Activated CD4-positive, CD25-positive, alpha-beta regulatory T cell treated with anti-CD3 and anti-CD28 coated beads, Interleukin-2, amount 50 U/mL, for 24 hours (primary cell): Measurements from ENCODE around the gene TKFC.
A peak's percentile ranks its signal among the peaks of the same experiment; 100 is the strongest.
"Not testable (repeated sequence)": the region's sequence is repeated elsewhere in the genome, so short reads cannot be mapped to it uniquely, and the experiment has no call there.

Source experiments
- ATAC-seq, 2 donors: fragments of 150-1000 bp; cut with Tn5 transposase; one replicate each; pipeline ENCODE4 v1.10.0; 2021; ENCODE audit warnings: mild to moderate bottlenecking in 1 of 2, moderate library complexity in 1 of 2

Gene TKFC

GRCh38 chr11:61369372-61370348 is 36.6 kb downstream of the TKFC start:
- ATAC-seq, result no peak

GRCh38 chr11:61370349-61371005 is 37.4 kb downstream of the TKFC start:
- ATAC-seq, result no peak

GRCh38 chr11:61372659-61373420 is 39.8 kb downstream of the TKFC start:
- ATAC-seq, result no peak

- no peak for ATAC-seq
These were observed 42.7 kb downstream of the TKFC start for GRCh38 chr11:61375761-61376108.

GRCh38 chr11:61377461-61378160 is 44.6 kb downstream of the TKFC start:
- ATAC-seq, result no peak

GRCh38 chr11:61378713-61379313 is 45.8 kb downstream of the TKFC start:
- no peak for ATAC-seq

GRCh38 chr11:61380884-61381283 is 47.9 kb downstream of the TKFC start:
- no peak for ATAC-seq

- not testable (repeated sequence) for ATAC-seq
These were observed 50.8 kb downstream of the TKFC start for GRCh38 chr11:61383859-61384258.

- ATAC-seq, result no peak
These were observed 51.5 kb downstream of the TKFC start for GRCh38 chr11:61384271-61385242.

- ATAC-seq, result no peak
These were observed 57.1 kb downstream of the TKFC start for GRCh38 chr11:61390161-61390560.

- peak in 1 of 2 donors; percentile 36 for ATAC-seq
These were observed 60.1 kb downstream of the TKFC start for GRCh38 chr11:61392981-61393595.
